ENCODE data around the gene CHPF. TPM values are rescaled to one million over a fixed set of nuclear protein-coding genes. Genes with fewer than 3 reads are reported as not detected.

Gene CHPF
- total and polyA plus RNA-seq, 5 experiments from 2014 or later: 3.7 to 4.2 (median 3.8) TPM

DNA sequence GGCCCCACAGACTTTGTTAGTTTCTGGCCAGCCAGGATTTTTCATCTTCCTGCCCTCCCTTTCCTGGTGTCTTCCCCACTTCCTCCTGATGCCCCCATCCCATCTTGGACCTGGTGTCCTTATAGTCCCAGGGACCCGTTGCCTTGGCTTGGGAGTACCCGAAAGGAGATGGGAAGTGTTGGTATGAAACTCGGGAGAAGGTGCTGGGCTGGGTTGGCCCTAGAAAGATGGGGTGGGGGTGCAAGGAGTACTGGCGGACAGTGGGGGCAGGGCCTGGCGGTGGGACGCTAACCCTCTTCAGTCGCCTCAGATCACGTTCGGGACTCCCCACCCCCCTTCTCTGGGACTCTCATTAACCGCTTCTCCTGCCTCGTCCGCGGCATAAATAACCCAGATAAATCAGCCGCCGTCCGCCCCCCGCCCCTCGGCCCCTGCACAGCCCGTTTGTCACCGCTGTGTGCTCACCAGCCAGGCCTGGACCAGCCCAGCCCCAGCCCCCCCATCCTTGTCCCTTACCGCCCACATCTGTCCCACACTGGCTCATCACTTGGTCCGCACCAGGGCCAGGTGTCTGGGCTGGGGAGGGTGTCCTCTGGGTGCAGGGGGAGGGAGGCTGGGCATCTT, 33.0 kb downstream of the CHPF start:
- Mint-ChIP-seq H3K27ac (no peak overlapping the region), H3K36me3 (peaks cover 0 to 28% (median 18%) of the 10 kb centered on the region in 3 donors), H3K4me3 (peak overlapping the region in 9 of 10 donors; percentile 18 to 84 (median 57)), H3K27me3 (peaks cover 31 to 85% (median 62%) of the 10 kb centered on the region in 5 donors), H3K4me1 (peaks cover 27 to 32% (median 30%) of the 10 kb centered on the region in 4 donors), H3K9me3 (peaks cover 0 to 7% (median 0%) of the 10 kb centered on the region in 9 donors)
- POLR2A ChIA-PET: interaction anchor here (1.0 kb wide), 1 partner anchor 15 kb away, joined by 3 read pairs; a partner anchor contains a TSS
- DNase-seq (no peak), ATAC-seq (no peak)

DNA sequence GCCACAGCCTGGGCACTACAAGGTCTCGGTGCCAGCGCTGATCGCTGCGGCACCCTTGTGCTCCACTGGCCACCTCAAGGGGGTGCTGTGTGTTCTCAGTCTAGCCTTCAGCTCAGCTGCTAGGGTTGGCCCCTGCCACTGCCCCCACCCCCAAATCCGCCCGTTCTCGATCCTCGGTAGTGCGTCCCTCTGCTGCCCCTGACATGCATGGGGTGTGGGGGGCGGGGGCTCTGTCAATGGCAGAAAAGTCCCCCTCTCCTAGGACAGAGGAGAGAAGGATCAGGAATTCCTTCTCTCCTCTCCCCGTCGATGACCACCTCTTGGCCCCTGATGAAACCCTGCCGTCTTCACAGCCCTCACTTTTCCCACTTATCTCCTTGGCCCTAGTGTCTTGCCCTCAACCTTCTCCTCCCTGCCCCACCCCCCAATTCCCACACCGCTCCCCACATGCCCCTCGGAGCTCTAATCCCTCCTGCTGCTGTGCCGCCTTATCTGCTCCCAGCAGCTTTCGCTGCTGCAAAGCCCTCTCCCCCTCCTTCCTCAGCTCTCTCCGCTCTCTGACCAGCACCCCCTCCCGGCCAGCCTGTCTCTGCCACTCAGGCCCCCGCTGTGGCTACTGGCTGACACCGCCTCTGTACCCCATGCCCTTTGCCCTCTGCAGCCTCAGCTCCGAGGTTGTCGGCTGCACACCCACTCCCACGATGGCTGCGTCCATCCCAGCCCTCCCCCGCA, 33.7 kb downstream of the CHPF start:
- ATAC-seq: peak; percentile 87 to 96
- peak overlapping the region in 1 of 10 donors; percentile 75 for H3K27ac Mint-ChIP-seq
- peaks cover 0 to 7% (median 0%) of the 10 kb centered on the region in 9 donors for H3K9me3 Mint-ChIP-seq
- peak in 9 of 10 donors; percentile 10 to 50 (median 41) for DNase-seq
- peaks cover 27 to 79% (median 55%) of the 10 kb centered on the region in 5 donors for H3K27me3 Mint-ChIP-seq
- H3K4me3 Mint-ChIP-seq: peak overlapping the region; percentile 17 to 84 (median 57)
- peaks cover 0 to 35% (median 24%) of the 10 kb centered on the region in 3 donors for H3K36me3 Mint-ChIP-seq
- POLR2A ChIA-PET: no interaction called here
- H3K4me1 Mint-ChIP-seq: peaks cover 27 to 32% (median 30%) of the 10 kb centered on the region in 4 donors

DNA sequence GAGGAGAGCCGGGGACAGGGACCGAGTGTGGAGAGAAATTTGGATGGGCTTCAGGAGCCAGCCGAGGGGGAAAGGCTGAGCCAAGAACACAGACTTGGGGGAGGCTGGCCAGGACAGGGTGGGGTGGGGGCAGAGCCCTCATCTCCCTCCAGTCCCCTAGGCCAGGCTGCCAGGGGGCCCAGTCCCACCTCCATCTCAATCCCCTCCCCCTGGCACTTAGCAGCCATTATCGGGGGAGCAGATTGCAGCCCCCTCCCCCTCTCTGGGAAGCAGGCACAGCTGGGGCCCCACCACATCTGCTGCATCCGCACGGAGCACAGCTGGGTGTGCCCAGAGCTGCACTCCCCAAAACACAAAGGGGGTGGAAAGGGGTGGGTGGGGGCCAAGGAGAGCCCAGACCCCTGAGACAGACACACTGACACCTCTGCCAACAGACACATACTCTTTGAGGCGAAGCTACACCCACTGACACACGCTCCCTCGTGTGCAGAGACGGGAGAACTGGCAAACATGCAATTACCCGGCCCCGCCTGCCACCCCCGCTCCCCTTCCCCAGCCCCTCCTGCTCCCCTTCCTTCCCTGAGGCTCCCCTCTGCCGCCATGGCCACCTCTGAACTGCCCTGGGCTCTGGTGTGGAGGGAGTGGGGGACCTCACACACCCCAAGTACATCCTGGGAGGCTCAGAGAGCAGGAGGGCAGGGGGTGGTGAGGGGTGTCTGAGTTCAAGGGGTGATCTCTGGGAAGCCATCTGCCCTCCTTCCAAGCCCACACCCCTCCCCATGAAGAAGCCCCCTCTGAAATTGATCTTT, 34.4 kb downstream of the CHPF start:
- Mint-ChIP-seq H3K4me3 (peak overlapping the region; percentile 17 to 84 (median 57)), H3K36me3 (peaks cover 0 to 43% (median 32%) of the 10 kb centered on the region in 3 donors), H3K27me3 (peaks cover 25 to 71% (median 56%) of the 10 kb centered on the region in 5 donors), H3K27ac (peak overlapping the region in 1 of 10 donors; percentile 75), H3K4me1 (peaks cover 26 to 30% (median 27%) of the 10 kb centered on the region in 4 donors), H3K9me3 (peaks cover 0 to 7% (median 0%) of the 10 kb centered on the region in 9 donors)
- DNase-seq: no peak
- POLR2A ChIA-PET: no interaction called here
- ATAC-seq: peak; percentile 30 to 33

DNA sequence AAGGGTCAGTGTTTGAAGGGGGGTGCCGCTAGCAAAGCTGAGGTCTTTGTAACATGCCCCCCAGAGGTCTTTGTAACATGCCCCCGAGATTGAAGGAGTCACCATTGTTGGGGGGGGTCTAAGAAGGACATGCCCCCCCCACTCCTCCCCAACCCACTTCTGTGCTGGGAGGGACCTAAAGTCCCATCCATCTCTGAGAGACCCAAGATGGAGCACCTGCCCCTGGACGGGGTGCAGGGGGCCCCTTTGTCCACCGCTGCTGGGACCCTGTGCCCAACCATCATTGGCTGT, 35.2 kb downstream of the CHPF start:
- Mint-ChIP-seq H3K27me3 (peaks cover 18 to 63% (median 48%) of the 10 kb centered on the region in 5 donors), H3K4me1 (peaks cover 18 to 22% (median 19%) of the 10 kb centered on the region in 4 donors), H3K9me3 (peaks cover 0 to 4% (median 0%) of the 10 kb centered on the region in 9 donors), H3K36me3 (peaks cover 0 to 51% (median 37%) of the 10 kb centered on the region in 3 donors), H3K4me3 (no peak overlapping the region), H3K27ac (no peak overlapping the region)
- POLR2A ChIA-PET: interaction anchor here (1.0 kb wide), 1 partner anchor 12 kb away, joined by 3 read pairs; no protein-coding TSS in a partner anchor
- ATAC-seq (no peak), DNase-seq (no peak)

DNA sequence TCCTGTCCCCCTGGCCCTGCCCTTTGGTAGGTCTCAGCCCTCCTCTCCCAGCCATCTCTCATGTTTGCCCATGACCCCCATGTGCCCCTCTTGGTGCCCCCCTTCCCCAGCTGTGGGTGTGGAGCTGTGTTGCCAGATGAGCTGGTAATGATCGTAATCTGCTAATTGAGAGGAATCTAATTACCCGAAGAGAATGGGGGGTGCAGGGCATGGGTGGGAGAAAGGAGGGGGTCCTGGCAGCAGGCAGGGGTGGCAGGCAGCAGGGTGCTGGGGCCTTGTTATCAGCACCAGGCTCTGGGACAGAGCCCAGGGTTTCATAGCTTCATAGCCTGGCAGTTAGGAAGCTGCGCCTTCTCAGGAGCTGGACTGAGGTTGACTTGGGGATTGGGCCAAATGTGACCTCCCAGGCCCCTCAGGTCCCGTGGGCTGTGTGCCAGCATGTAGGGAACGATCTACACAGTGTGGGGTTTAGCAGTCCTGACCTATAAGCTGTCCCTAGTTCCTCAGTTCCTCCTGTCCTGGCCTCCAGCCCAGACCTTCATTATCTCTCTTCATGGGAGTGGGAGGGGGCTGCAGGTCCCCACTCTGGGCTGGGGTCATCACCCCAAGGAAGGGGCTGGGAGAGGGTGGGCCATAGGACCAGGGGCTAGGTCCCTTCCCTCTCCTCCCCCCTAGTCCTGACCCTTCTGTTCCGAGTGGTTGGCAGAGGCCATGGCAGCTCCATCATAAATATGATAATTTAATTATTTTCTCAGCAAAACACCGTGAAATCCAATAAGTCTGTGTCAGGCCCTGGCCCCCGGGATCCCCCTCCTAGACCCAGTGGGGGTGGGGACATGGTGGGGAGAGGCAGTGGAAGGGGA, 35.8 kb downstream of the CHPF start:
- Mint-ChIP-seq H3K27ac (no peak overlapping the region), H3K4me1 (peaks cover 13 to 17% (median 14%) of the 10 kb centered on the region in 4 donors), H3K4me3 (no peak overlapping the region), H3K9me3 (peaks cover 0 to 4% (median 0%) of the 10 kb centered on the region in 9 donors), H3K27me3 (peaks cover 14 to 57% (median 43%) of the 10 kb centered on the region in 5 donors), H3K36me3 (peaks cover 0 to 55% (median 37%) of the 10 kb centered on the region in 3 donors)
- DNase-seq (no peak), ATAC-seq (no peak)
- POLR2A ChIA-PET: interaction anchor here (0.8 to 1.0 kb wide), 2 partner anchors 11 to 13 kb away, joined by 3 read pairs; no protein-coding TSS in a partner anchor

DNA sequence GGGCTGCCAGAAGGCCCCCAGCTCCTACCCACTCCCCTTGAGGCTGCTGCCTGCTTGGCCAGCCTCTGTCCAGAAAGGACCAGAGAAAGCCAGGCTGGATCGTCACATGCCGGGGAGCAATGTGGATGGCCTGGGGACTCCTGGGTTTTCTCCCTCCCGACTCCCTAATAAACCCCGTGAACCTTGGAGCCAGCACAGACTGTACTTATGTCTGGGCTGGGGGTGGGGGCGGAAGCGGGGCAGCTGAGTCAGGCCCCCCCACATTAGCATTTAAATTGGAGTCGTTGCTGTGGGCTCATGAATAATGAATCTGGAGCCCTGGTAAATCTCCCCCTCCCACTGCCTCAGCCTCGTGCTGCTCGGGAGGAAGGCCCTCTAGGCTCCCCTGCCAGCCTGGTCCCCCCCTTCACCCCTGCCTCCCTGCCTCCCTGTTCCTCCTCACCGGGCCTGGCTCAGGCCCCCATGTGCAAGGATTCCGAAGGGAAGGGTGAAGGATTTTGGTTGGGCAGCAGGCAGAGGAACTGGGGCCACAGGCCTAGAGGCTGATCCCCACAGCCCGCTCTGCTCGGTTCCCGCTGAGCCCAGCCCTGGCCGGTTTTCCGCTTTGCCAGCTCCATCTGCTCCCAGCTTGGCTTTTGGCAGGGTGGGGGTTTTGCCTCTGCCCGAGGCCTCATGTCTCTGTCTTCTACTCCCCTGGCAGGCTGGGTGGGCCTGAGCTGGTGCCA, 36.6 kb downstream of the CHPF start:
- no peak overlapping the region for H3K4me3 Mint-ChIP-seq
- ATAC-seq (no peak), DNase-seq (no peak)
- peak overlapping the region in 1 of 10 donors; percentile 29 for H3K27ac Mint-ChIP-seq
- POLR2A ChIA-PET: interaction anchor here (0.8 kb wide), 1 partner anchor 10 kb away, joined by 3 read pairs; no protein-coding TSS in a partner anchor
- peaks cover 0 to 60% (median 38%) of the 10 kb centered on the region in 3 donors for H3K36me3 Mint-ChIP-seq
- H3K27me3 Mint-ChIP-seq: peaks cover 10 to 49% (median 38%) of the 10 kb centered on the region in 5 donors
- peaks cover 0 to 4% (median 0%) of the 10 kb centered on the region in 9 donors for H3K9me3 Mint-ChIP-seq
- peaks cover 12 to 15% (median 13%) of the 10 kb centered on the region in 4 donors for H3K4me1 Mint-ChIP-seq

DNA sequence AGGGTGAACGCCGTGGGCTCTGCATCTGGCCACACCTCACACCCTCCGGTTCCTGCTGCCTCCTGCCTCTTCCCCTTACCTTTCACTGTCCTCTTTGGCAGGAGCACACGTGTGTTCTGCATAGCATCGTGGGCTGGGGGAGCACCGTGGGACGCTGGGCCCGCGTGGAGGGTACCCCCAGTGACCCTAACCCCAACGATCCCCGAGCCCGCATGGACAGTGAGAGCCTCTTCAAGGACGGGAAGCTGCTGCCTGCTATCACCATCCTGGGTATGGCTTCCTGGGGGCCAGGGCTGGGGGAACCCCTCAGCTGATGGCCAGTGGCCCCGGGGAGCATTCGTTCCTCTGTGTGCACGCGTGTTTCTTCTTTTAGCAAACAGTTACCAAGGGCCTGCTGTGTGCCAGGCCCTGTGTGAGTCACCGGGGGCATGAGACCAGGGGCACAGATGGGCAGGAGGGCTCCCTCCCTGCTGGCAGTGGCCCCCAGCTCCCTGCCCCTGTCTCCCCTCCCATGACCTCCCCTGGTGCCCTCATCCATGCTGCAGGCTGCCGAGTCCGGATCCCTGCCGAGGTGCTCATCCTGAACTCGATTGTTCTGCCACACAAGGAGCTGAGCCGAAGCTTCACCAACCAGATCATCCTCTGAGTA, 37.3 kb downstream of the CHPF start:
- Mint-ChIP-seq H3K36me3 (peaks cover 0 to 67% (median 45%) of the 10 kb centered on the region in 3 donors), H3K4me3 (no peak overlapping the region), H3K4me1 (peaks cover 14 to 20% (median 16%) of the 10 kb centered on the region in 4 donors), H3K27ac (peak overlapping the region in 1 of 10 donors; percentile 29), H3K9me3 (peaks cover 0 to 4% (median 0%) of the 10 kb centered on the region in 9 donors), H3K27me3 (peaks cover 10 to 42% (median 33%) of the 10 kb centered on the region in 5 donors)
- POLR2A ChIA-PET: no interaction called here
- DNase-seq: no peak
- ATAC-seq: no peak

DNA sequence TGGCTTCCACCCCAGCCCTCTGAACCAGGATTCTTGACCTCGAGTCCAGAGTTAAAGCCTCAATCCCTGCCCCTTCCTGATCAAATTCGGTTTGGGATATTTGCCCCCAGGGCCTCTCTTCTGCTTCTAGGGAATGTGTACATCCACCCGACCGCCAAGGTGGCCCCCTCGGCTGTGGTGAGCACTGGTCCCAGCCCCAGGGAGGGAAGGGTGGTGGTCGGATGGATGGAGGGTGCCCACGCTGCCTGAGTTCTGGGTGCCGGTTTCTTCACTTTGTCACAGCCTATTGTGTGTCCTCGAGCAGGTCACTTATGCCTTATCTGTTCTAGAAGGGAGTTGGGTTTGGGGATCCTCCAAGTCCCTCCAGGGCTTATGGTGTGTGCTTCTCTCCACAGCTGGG, 38.0 kb downstream of the CHPF start:
- Mint-ChIP-seq H3K4me1 (peaks cover 14 to 21% (median 17%) of the 10 kb centered on the region in 4 donors), H3K27ac (no peak overlapping the region), H3K4me3 (no peak overlapping the region), H3K27me3 (peaks cover 10 to 35% (median 27%) of the 10 kb centered on the region in 5 donors), H3K36me3 (peaks cover 0 to 67% (median 46%) of the 10 kb centered on the region in 3 donors), H3K9me3 (peaks cover 0 to 4% (median 0%) of the 10 kb centered on the region in 9 donors)
- no peak for ATAC-seq
- POLR2A ChIA-PET: no interaction called here
- DNase-seq: no peak

DNA sequence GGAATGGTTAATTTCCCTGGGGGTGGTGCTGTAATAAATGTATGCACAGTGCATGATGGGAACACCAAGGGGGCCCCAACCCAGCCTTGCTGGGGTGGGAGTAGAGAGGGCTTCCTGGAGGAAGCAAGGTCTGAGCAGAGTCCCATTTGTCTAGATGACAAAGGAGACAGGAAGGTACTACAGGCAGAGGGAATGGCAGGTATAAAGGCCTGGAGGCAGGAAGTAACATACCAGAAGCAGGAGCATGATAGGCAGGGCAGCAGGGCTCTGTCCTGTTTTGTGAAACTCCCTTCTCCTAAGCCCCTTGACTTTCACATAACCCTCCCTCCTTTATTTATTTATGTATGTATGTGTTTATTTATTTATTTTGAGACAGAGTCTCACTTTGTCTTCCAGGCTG, 41.0 kb downstream of the CHPF start:
- POLR2A ChIA-PET: no interaction called here
- ATAC-seq (no peak), DNase-seq (no peak)
- peaks cover 0 to 59% (median 45%) of the 10 kb centered on the region in 3 donors for H3K36me3 Mint-ChIP-seq
- peaks cover 23 to 32% (median 27%) of the 10 kb centered on the region in 4 donors for H3K4me1 Mint-ChIP-seq
- peaks cover 4 to 24% (median 13%) of the 10 kb centered on the region in 5 donors for H3K27me3 Mint-ChIP-seq
- H3K27ac Mint-ChIP-seq: no peak overlapping the region
- no peak overlapping the region for H3K4me3 Mint-ChIP-seq
- no peaks in the 10 kb centered on the region for H3K9me3 Mint-ChIP-seq

DNA sequence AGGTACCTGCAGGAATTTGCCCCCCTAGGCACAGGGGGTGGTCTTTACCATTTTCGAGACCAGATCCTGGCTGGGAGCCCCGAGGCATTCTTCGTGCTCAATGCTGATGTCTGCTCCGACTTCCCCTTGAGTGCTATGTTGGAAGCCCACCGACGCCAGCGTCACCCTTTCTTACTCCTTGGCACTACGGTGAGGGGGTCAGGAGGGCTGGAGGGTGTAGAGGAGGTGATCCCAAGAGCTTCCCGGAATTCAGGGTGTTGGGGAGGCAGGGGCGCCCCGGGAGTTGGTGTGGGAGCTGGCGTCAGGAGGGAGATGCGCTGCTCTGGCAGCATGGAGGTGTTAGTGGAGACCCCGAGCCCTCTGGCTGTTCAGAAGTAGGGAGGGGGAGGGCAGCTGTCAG, 41.8 kb downstream of the CHPF start:
- peaks cover 28 to 40% (median 30%) of the 10 kb centered on the region in 4 donors for H3K4me1 Mint-ChIP-seq
- H3K36me3 Mint-ChIP-seq: peaks cover 0 to 51% (median 40%) of the 10 kb centered on the region in 3 donors
- no peak for ATAC-seq
- no peak for DNase-seq
- no peaks in the 10 kb centered on the region for H3K9me3 Mint-ChIP-seq
- no peak overlapping the region for H3K27ac Mint-ChIP-seq
- POLR2A ChIA-PET: no interaction called here
- H3K27me3 Mint-ChIP-seq: peaks cover 4 to 24% (median 12%) of the 10 kb centered on the region in 5 donors
- no peak overlapping the region for H3K4me3 Mint-ChIP-seq
